ENCODE results near the gene DDI2.
"Not testable (repeated sequence)": the region's sequence is repeated elsewhere in the genome, so short reads cannot be mapped to it uniquely, and the experiment has no call there.

DDI2 gene

DNA sequence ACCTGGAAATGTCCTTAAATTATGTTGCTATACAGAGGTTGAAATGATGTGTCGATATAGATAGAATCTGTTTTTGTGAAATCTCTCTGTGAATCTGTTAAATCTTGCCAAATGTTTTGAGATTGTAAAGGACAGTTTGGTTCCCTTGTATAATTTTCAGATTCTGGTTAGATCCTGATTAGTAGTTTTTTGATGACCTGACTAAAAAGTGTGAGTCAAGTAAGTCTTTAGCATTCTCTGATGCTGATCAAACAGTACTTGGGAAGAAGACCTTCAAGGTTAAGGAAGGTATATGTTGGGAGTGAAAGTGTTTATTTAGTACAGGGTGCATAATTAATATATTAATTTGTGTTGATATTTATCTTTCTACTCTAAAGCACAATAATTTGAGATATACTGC lies 32.7 kb downstream of the DDI2 start:
- H3K36me3 ChIP-seq (ENCODE audit: insufficient read depth, low read length) = peaks cover 50% of the 10 kb centered on the region; the same call in 1 of the 2 replicates
- H3K27me3 ChIP-seq (ENCODE audit: insufficient read depth, low read length, poor library complexity, severe bottlenecking) = no peaks in the 10 kb centered on the region

DNA sequence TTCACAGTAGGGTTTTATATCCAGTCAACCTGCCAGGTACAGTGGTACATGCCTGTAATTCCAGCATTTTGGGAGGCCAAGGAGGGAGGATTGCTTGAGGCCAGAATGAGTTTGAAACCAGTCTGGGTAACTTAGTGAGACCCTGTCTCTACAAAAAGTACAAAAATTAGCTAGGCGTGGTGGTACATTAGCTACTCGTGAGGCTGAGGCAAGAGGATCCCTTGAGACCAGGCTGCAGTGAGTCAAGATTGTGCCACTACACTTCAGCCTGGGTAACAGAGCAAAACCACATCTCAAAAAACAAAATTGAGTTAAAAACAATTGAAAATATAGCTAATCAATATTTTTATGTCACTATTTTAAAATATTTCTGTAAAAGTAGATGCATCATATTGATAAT lies 33.2 kb downstream of the DDI2 start:
- Histone ChIP-seq H3K9me2 (replicated peaks; ENCODE audit: low read depth, low read length) (no peaks in the 10 kb centered on the region), H3K4me1 (ENCODE audit: insufficient read depth, low read length, poor library complexity, severe bottlenecking) (no peaks in the 10 kb centered on the region), H3K4me3 (ENCODE audit: low read length, poor library complexity, severe bottlenecking) (no peak overlapping the region), H3K36me3 (ENCODE audit: insufficient read depth, low read length) (peaks cover 48% of the 10 kb centered on the region; the same call in 1 of the 2 replicates), H3K9ac (ENCODE audit: low read depth, low read length, poor library complexity, severe bottlenecking) (no peak overlapping the region), H3K9me3 (ENCODE audit: insufficient read depth, low read depth, low read length) (no peaks in the 10 kb centered on the region), H4K20me1 (ENCODE audit: insufficient read depth, low read length, poor library complexity, severe bottlenecking) (no peaks in the 10 kb centered on the region), H3K79me2 (ENCODE audit: insufficient read depth, low read length) (no peaks in the 10 kb centered on the region), H3K27me3 (ENCODE audit: insufficient read depth, low read length, poor library complexity, severe bottlenecking) (no peaks in the 10 kb centered on the region), H2AFZ (ENCODE audit: low read length) (no peak overlapping the region), H3K4me2 (ENCODE audit: low read depth, low read length, poor library complexity, severe bottlenecking) (no peak overlapping the region), H3F3A (ENCODE audit: low read depth) (no peaks in the 10 kb centered on the region)
- TF ChIP-seq, protein P1, sequence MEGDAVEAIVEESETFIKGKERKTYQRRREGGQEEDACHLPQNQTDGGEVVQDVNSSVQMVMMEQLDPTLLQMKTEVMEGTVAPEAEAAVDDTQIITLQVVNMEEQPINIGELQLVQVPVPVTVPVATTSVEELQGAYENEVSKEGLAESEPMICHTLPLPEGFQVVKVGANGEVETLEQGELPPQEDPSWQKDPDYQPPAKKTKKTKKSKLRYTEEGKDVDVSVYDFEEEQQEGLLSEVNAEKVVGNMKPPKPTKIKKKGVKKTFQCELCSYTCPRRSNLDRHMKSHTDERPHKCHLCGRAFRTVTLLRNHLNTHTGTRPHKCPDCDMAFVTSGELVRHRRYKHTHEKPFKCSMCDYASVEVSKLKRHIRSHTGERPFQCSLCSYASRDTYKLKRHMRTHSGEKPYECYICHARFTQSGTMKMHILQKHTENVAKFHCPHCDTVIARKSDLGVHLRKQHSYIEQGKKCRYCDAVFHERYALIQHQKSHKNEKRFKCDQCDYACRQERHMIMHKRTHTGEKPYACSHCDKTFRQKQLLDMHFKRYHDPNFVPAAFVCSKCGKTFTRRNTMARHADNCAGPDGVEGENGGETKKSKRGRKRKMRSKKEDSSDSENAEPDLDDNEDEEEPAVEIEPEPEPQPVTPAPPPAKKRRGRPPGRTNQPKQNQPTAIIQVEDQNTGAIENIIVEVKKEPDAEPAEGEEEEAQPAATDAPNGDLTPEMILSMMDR (conservative IDR thresholded peaks at IDR 0.05; ENCODE audit: low read length) = no peak
- TF ChIP-seq EZH2phosphoT487 (IDR thresholded peaks at IDR 0.05; ENCODE audit: borderline replicate concordance) = no peak

More for the DNA sequence above, 32.7 kb downstream of the DDI2 start:
- no peak overlapping the region for H3K9ac ChIP-seq (ENCODE audit: low read depth, low read length, poor library complexity, severe bottlenecking)
- no peaks in the 10 kb centered on the region for H3K79me2 ChIP-seq (ENCODE audit: insufficient read depth, low read length)
- H4K20me1 ChIP-seq (ENCODE audit: insufficient read depth, low read length, poor library complexity, severe bottlenecking) = no peaks in the 10 kb centered on the region
- H3K4me1 ChIP-seq (ENCODE audit: insufficient read depth, low read length, poor library complexity, severe bottlenecking) = no peaks in the 10 kb centered on the region
- no peak overlapping the region for H3K4me2 ChIP-seq (ENCODE audit: low read depth, low read length, poor library complexity, severe bottlenecking)
- no peaks in the 10 kb centered on the region for H3F3A ChIP-seq (ENCODE audit: low read depth)
- H3K4me3 ChIP-seq (ENCODE audit: low read length, poor library complexity, severe bottlenecking) = no peak overlapping the region
- no peak for TF ChIP-seq EZH2phosphoT487 (IDR thresholded peaks at IDR 0.05; ENCODE audit: borderline replicate concordance)
- TF ChIP-seq, protein P1 (conservative IDR thresholded peaks at IDR 0.05; ENCODE audit: low read length) = no peak
- H3K9me3 ChIP-seq (ENCODE audit: insufficient read depth, low read depth, low read length) = no peaks in the 10 kb centered on the region
- no peaks in the 10 kb centered on the region for H3K9me2 ChIP-seq (replicated peaks; ENCODE audit: low read depth, low read length)
- no peak overlapping the region for H2AFZ ChIP-seq (ENCODE audit: low read length)

DNA sequence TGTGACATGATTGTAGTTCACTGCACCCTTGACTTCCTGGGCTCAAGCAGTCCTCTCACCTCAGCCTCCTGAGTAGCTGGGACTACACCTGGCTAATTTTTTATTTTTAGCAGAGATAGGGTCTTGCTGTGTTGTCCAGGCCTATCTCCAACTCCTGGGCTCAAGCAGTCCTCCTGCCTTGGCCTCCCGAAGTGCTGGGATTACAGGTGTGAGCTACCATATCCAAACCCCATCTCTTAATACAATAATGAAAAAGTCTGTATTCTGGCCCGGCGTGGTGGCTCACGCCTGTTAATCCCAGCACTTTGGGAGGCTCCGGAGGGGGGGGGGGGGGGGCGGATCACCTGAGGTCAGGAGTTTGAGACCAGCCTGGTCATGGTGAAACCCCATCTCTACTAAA lies 34.9 kb downstream of the DDI2 start:
- not testable (repeated sequence) for H3K27me3 ChIP-seq (ENCODE audit: insufficient read depth, low read length, poor library complexity, severe bottlenecking)

DNA sequence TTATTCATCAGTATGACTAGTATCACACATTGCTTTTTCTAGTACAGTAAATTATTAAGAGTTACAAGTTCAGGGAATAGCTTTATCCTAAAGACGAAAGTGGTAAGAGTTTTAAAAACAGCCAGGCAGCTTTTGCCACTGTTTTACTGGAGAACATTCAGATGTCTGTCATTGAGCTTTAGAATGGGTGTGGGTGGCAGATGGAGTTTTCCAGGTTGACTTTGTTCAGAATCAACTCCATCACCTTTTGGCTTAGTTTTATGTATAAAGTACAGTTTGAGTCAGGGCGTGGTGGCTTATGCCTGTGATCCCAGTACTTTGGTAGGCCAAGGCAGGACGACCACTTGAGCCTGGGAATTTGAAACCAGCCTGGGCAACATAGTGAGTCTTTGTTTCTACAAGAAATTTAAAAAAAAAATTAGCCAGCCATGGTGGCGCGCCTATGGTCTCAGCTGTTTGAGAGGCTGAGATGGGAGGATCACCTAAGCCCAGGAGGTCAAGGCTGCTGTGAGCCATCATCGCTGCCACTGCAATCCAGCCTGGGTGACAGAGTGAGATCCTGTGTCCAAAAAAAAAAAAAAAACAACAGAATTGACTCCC lies 36.9 kb downstream of the DDI2 start:
- Histone ChIP-seq H3K9ac (ENCODE audit: low read depth, low read length, poor library complexity, severe bottlenecking) (no peak overlapping the region), H3K9me3 (ENCODE audit: insufficient read depth, low read depth, low read length) (no peaks in the 10 kb centered on the region), H3K27me3 (ENCODE audit: insufficient read depth, low read length, poor library complexity, severe bottlenecking) (no peaks in the 10 kb centered on the region), H3K79me2 (ENCODE audit: insufficient read depth, low read length) (no peaks in the 10 kb centered on the region), H3K4me2 (ENCODE audit: low read depth, low read length, poor library complexity, severe bottlenecking) (no peak overlapping the region), H3K4me1 (ENCODE audit: insufficient read depth, low read length, poor library complexity, severe bottlenecking) (no peaks in the 10 kb centered on the region), H3K36me3 (ENCODE audit: insufficient read depth, low read length) (peaks cover 61% of the 10 kb centered on the region), H4K20me1 (ENCODE audit: insufficient read depth, low read length, poor library complexity, severe bottlenecking) (no peaks in the 10 kb centered on the region), H3K9me2 (replicated peaks; ENCODE audit: low read depth, low read length) (no peaks in the 10 kb centered on the region), H3F3A (ENCODE audit: low read depth) (no peaks in the 10 kb centered on the region), H3K4me3 (ENCODE audit: low read length, poor library complexity, severe bottlenecking) (no peak overlapping the region), H2AFZ (ENCODE audit: low read length) (no peak overlapping the region)
- TF ChIP-seq EZH2phosphoT487 (IDR thresholded peaks at IDR 0.05; ENCODE audit: borderline replicate concordance) = no peak
- TF ChIP-seq, protein P1 (conservative IDR thresholded peaks at IDR 0.05; ENCODE audit: low read length) = no peak

More for the DNA sequence above, 34.9 kb downstream of the DDI2 start:
- not testable (repeated sequence) for H3K9me2 ChIP-seq (replicated peaks; ENCODE audit: low read depth, low read length); H3K4me1 ChIP-seq (ENCODE audit: insufficient read depth, low read length, poor library complexity, severe bottlenecking); H3K9me3 ChIP-seq (ENCODE audit: insufficient read depth, low read depth, low read length); H3K9ac ChIP-seq (ENCODE audit: low read depth, low read length, poor library complexity, severe bottlenecking); H3K4me2 ChIP-seq (ENCODE audit: low read depth, low read length, poor library complexity, severe bottlenecking); H4K20me1 ChIP-seq (ENCODE audit: insufficient read depth, low read length, poor library complexity, severe bottlenecking); H3F3A ChIP-seq (ENCODE audit: low read depth); H2AFZ ChIP-seq (ENCODE audit: low read length); H3K79me2 ChIP-seq (ENCODE audit: insufficient read depth, low read length); H3K4me3 ChIP-seq (ENCODE audit: low read length, poor library complexity, severe bottlenecking)
- peaks cover 53% of the 10 kb centered on the region for H3K36me3 ChIP-seq (ENCODE audit: insufficient read depth, low read length)

Measured in Loucy (cell line).